G401.6 (cell line): ENCODE measurements around the gene SFXN5.

Source experiments
- FAIRE-seq: peaks from 2 replicates; lab custom pipeline; 2012; peaks lifted over from hg19 to GRCh38; lab: Jason Lieb, UNC

The SFXN5 gene

GRCh38 chr2:72993147-72993932 is 78.2 kb downstream of the SFXN5 start:
- FAIRE-seq = no peak

GRCh38 chr2:72992734-72993102 is 78.8 kb downstream of the SFXN5 start:
- FAIRE-seq = no peak

- no peak for FAIRE-seq
These were observed 79.4 kb downstream of the SFXN5 start for GRCh38 chr2:72991980-72992733.

- no peak for FAIRE-seq
These were observed 80.1 kb downstream of the SFXN5 start for GRCh38 chr2:72991439-72991725.

GRCh38 chr2:72990695-72991438 is 80.6 kb downstream of the SFXN5 start:
- no peak for FAIRE-seq

- no peak for FAIRE-seq
These were observed 81.5 kb downstream of the SFXN5 start for GRCh38 chr2:72989770-72990556.

GRCh38 chr2:72988726-72989273 is 82.7 kb downstream of the SFXN5 start:
- FAIRE-seq = no peak

- no peak for FAIRE-seq
These were observed 83.5 kb downstream of the SFXN5 start for GRCh38 chr2:72988041-72988440.

- FAIRE-seq = no peak
These were observed 85.4 kb downstream of the SFXN5 start for GRCh38 chr2:72985891-72986683.

- FAIRE-seq = no peak
These were observed 86.4 kb downstream of the SFXN5 start for GRCh38 chr2:72985136-72985535.

- FAIRE-seq = no peak
These were observed 87.3 kb downstream of the SFXN5 start for GRCh38 chr2:72984172-72984671.

- no peak for FAIRE-seq
These were observed 87.9 kb downstream of the SFXN5 start for GRCh38 chr2:72983500-72984161.

GRCh38 chr2:72982781-72983499 is 88.6 kb downstream of the SFXN5 start:
- FAIRE-seq = no peak

GRCh38 chr2:72982219-72982618 is 89.3 kb downstream of the SFXN5 start:
- no peak for FAIRE-seq

GRCh38 chr2:72981536-72981935 is 90.0 kb downstream of the SFXN5 start:
- no peak for FAIRE-seq

GRCh38 chr2:72980535-72981217 is 90.8 kb downstream of the SFXN5 start:
- FAIRE-seq = peak; percentile 94

- no peak for FAIRE-seq
These were observed 91.6 kb downstream of the SFXN5 start for GRCh38 chr2:72979896-72980295.

- no peak for FAIRE-seq
These were observed 96.5 kb downstream of the SFXN5 start for GRCh38 chr2:72975017-72975416.

GRCh38 chr2:72974436-72974754 is 97.1 kb downstream of the SFXN5 start:
- FAIRE-seq = no peak
